Breast epithelium (tissue), 3 donors: ENCODE results near the gene PRAMEF18.

Experiments
- CTCF ChIP-seq, 3 donors: fragments of 450-650 bp; IDR thresholded peaks; one replicate each; pipeline ENCODE4 v1.5.1; 2016 to 2017; ENCODE audit warnings: antibody characterized with exemption in 3 of 3, mild to moderate bottlenecking in 3 of 3, moderate library complexity in 3 of 3
- POLR2A ChIP-seq: fragments of 450-650 bp; IDR thresholded peaks from one replicate; pipeline ENCODE4 v1.6.1; 2016; ENCODE audit warnings: antibody characterized with exemption, mild to moderate bottlenecking, moderate library complexity
- POLR2AphosphoS5 ChIP-seq, 3 donors: sonication (generic); formaldehyde crosslinking; IDR thresholded peaks; one replicate each; pipeline ENCODE4 v1.6.1; 2017; ENCODE audit warnings: antibody characterized with exemption in 3 of 3

- TF ChIP-seq POLR2A, result no peak
- no peak for TF ChIP-seq CTCF (IDR thresholded peaks at IDR 0.05)
- TF ChIP-seq POLR2AphosphoS5 (IDR thresholded peaks at IDR 0.05), result no peak
These were observed 1.4 kb downstream of the PRAMEF18 start for GRCh38 chr1:13224480-13225060.
